ENCODE results near the gene BOLA1. TPM values are rescaled to one million over a fixed set of nuclear protein-coding genes. Genes with fewer than 3 reads are reported as not detected.

Gene BOLA1
- polyA plus RNA-seq, 3 donors: 19.7 to 23.5 (median 21.7) TPM

DNA sequence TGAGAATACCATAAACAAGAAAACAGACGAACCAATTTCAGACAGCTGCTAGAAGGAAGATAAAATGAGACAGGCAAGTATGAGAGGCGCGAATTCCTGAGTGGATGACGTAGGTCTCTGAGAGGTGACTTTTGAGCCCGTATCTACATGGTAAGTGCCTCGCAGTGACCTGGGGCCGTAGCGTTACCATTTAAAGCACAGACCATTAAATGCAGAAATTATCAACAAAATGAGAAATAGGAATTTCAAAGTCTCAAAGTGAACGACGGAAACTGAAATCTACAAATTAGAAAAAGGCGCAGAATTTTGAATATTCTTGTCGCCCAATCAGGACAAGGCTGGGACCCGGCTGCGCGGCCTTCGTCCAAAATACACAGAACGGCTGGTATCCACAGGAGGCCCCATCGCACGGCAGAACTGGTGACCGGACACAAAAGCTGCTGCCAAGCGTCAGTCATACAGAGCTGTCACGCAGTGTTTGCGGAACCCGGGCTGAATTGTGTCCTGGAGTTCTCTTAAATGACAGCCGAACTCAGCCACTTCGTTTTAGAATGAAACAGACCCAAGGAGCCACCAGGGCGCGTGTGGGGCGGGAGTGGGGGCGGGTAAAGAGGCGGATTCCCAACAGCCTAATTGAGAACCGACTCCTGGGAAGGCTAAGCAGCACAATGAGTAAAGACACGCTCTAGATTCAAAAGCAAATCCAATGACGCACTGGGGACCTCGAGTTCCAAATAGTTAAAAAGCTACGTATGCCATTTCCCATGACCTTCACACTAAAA, 13.8 kb upstream of the BOLA1 start:
- H3K27ac ChIP-seq (ENCODE audit: low read depth, low read length): peak overlapping the region; percentile 66
- WGBS, 3 donors: 0 to 1% (median 1%) methylated on average over 36 of the region's 36 CpGs

GRCh38 chr1:149886121-149886395, 13.3 kb upstream of the BOLA1 start:
- 0 to 1% (median 0%) methylated on average over 17 to 19 of the region's 19 CpGs for WGBS, 3 donors
- peak overlapping the region; percentile 66 for H3K27ac ChIP-seq (ENCODE audit: low read depth, low read length)

DNA sequence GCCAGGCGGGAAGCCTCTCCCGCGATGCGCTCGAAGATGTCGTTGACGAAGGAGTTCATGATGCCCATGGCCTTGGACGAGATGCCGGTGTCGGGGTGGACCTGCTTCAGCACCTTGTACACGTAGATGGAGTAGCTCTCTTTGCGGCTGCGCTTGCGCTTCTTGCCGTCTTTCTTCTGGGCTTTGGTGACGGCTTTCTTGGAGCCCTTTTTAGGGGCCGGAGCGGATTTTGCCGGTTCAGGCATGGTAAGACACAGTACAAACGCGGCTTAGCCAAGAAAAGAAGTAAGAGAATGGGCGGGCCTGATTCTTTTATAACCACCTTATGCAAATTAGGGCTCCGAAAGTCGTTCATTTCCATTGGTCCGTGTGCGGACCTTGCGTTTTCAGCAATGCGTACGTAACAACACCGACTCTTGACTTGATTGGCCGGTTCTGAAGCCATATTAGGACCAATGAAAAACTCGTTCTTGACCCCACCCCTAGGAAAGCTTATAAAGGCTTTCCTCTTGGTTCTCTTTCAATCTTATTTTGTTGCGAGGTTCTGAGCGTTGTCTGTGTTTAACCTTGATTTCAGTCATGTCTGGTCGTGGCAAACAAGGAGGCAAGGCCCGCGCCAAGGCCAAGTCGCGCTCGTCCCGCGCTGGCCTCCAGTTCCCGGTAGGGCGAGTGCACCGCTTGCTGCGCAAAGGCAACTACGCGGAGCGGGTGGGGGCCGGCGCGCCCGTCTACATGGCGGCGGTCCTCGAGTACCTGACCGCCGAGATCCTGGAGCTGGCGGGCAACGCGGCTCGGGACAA, 12.8 kb upstream of the BOLA1 start:
- H3K27ac ChIP-seq (ENCODE audit: low read depth, low read length): peak overlapping the region; percentile 91
- WGBS, 3 donors: 0 to 1% (median 0%) methylated on average over 62 of the region's 62 CpGs

GRCh38 chr1:149887196-149887455, 12.2 kb upstream of the BOLA1 start:
- WGBS, 3 donors: 0 to 2% (median 1%) methylated on average over 9 to 13 of the region's 13 CpGs
- H3K27ac ChIP-seq (ENCODE audit: low read depth, low read length): peak overlapping the region; percentile 91

GRCh38 chr1:149887456-149888246, 11.7 kb upstream of the BOLA1 start:
- 0% methylated on average over 46 of the region's 46 CpGs for WGBS, 3 donors
- peak overlapping the region; percentile 91 for H3K27ac ChIP-seq (ENCODE audit: low read depth, low read length)

- 1 to 4% (median 3%) methylated on average over 28 of the region's 28 CpGs for WGBS, 3 donors
- H3K27ac ChIP-seq (ENCODE audit: low read depth, low read length): peak overlapping the region; percentile 91
Observed at GRCh38 chr1:149888247-149888998, 10.9 kb upstream of the BOLA1 start.

- whole genome bisulfite sequencing, 3 donors: 20 to 24% (median 23%) methylated on average over 6 of the region's 6 CpGs
- no peak overlapping the region for H3K27ac ChIP-seq (ENCODE audit: low read depth, low read length)
Observed at GRCh38 chr1:149888999-149889289, 10.4 kb upstream of the BOLA1 start.

DNA sequence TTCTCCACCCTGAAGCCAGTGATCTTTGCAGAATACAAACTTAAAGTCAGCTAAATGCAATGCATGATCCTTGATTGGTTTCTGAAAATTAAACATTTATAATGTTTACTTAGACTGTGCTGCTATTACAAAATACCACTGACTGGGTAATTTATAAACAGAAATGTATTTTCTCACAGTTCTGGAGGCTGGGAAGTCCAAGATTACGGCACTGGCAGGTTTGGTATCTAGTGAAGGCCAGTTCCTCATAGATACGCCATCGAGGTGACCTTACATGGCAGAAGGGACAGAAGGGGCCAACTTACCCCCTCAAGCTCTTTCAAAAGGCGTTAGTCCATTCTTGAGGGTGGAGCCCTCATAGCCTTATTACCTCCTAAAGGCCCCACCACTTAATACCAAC, 2.8 kb upstream of the BOLA1 start:
- WGBS, 3 donors: 80 to 96% (median 93%) methylated on average over 4 of the region's 4 CpGs
- no peak overlapping the region for H3K27ac ChIP-seq (ENCODE audit: low read depth, low read length)

- 76 to 88% (median 87%) methylated on average over 5 of the region's 5 CpGs for WGBS, 3 donors
- H3K27ac ChIP-seq (ENCODE audit: low read depth, low read length): no peak overlapping the region
Observed at GRCh38 chr1:149903836-149904491, 4.6 kb downstream of the BOLA1 start.

DNA sequence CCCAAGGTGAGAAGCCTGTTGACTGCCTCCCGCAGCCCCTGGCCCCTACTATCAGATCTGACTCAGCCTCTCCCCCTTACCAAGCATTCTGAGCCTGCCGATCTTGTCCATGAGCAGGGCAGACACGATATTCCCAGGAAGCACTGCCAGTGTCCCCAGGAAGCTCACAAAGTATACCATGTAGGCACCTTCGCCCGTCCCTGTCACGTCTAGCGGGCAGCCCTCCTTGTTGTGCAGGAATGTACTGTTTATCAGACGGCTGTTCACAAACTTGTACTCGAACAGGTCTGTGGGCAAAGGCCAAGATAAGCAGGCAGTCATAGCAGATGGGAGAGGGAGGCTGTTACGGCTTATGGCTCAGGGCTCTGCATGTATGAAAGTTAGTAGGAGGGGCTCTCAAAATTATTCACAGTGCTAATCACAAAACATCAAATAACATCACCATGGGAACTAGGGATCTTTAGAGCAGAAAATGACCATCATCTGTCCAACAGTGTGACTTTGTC, 7.3 kb downstream of the BOLA1 start:
- no peak overlapping the region for H3K27ac ChIP-seq (ENCODE audit: low read depth, low read length)
- 69 to 93% (median 90%) methylated on average over 10 of the region's 10 CpGs for WGBS, 3 donors

GRCh38 chr1:149914545-149914944, 15.2 kb downstream of the BOLA1 start:
- WGBS, 3 donors: 70 to 82% (median 79%) methylated on average over 1 of the region's 1 CpG
- no peak overlapping the region for H3K27ac ChIP-seq (ENCODE audit: low read depth, low read length)

DNA sequence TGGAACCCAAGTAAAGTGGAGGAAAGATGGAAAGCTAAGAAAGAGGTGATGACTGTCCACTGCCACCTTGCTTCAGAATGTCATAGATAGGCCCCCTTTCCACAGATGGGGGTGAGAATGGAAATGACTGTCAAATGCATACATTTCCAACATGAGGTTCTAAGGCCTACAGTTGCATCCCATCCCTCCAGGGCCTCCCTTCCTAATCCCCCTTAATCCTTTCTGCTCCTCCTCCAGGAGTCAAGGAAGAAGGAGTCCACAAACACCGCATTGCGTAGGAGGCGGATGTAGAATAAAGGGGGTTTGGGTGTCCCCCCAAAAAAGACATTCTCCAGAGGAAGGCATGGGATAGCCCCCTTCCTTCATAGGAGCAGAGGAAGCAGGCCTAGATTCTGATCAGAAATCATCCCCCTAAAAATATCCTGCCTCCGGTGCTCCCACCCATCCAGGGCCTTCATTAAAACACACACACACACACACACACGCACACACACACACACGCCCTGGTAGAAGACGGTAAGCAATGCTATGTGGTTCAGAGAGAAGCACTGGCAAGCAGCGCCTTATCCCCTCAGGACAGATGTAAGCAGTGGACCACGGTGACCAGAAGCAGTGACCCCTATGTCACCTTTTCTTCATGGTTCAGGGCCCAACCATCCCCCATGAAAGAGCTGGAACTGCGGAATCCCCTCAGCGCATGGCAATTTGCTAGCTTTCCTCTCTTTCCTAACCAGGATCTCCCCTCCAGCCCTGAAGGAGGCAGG, 16.2 kb downstream of the BOLA1 start:
- no peak overlapping the region for H3K27ac ChIP-seq (ENCODE audit: low read depth, low read length)
- WGBS, 3 donors: 76 to 80% (median 79%) methylated on average over 11 of the region's 11 CpGs

DNA sequence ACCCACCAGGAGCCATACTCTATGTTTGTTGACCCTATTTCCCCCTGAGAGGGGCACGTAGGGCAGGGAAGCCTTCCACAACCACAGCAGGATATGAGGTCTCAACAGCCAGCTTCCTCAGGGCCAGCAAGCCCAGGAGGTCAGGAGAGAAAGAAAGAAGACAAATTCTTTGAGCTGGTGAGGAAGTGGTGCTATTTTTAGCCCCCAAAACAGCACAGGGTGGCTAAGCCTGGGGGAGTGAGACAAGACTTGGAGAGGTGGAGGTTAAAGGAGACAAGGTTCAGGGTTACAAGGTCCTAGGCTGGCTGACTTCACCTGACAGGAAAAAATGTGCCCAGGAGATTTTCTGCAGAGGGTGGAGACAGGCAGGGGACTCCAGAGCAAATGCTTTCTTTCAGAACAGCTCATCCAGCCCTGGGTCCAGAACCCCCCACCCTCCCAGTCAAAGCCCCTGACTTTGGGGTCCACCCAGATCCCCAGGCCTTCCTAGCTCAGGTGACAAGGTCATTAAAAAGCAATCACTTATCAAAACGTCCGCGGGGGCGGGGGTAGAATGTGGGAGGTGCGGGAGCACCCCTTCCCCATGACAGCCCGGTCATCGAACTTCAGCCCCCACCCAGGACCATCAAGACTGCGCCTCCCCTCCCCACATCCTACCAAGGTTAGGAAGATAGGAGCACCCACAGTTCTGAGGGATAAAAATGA, 17.0 kb downstream of the BOLA1 start:
- WGBS, 3 donors: 20 to 24% (median 20%) methylated on average over 9 of the region's 9 CpGs
- no peak overlapping the region for H3K27ac ChIP-seq (ENCODE audit: low read depth, low read length)

- 9 to 16% (median 12%) methylated on average over 10 of the region's 10 CpGs for WGBS, 3 donors
- H3K27ac ChIP-seq (ENCODE audit: low read depth, low read length): no peak overlapping the region
Observed at GRCh38 chr1:149916898-149917252, 17.5 kb downstream of the BOLA1 start.

DNA sequence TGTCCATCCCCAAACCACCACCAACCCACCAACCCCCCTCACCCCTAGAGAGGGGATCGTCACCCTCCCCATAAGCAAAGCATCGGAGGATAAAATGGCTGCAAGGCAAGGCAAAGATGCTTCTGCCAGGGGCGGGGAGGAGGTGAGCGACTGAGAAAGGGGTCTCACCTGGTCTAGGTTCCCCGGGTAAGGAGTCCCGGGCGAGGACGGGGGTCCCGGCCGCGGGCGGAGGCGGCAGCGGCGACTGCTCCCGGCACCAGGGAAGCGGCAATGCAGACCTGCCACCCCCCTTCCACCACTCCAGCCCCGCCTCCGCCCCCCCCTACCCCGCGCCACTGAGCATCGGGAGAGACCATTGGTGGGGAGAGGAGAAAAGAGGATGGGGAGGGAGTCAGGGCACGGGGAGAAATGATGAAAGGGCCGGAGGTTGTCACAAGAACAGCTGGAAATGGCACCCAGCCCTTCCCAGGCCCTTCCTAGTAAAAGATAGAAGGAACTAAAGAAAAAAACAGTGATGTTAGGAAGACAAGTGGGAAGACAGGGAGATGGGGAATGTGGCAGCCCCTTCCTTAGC, 18.3 kb downstream of the BOLA1 start, which contains the start of gene SV2A:
Gene SV2A (minus strand): TSS at position 274 of the 574 bp plus-strand sequence. CDS start 4,004 bp downstream, outside the sequence.
- WGBS, 3 donors: 1% methylated on average over 23 to 24 of the region's 24 CpGs

GRCh38 chr1:149923626-149924025, 24.3 kb downstream of the BOLA1 start:
- H3K27ac ChIP-seq (ENCODE audit: low read depth, low read length): no peak overlapping the region
- WGBS, 3 donors: 84 to 90% (median 89%) methylated on average over 10 of the region's 10 CpGs

More for the DNA sequence above, 18.3 kb downstream of the BOLA1 start, which contains the start of gene SV2A:
- H3K27ac ChIP-seq (ENCODE audit: low read depth, low read length): no peak within 1 kb of the TSS

All from adipose tissue (tissue), 3 donors.